Endothelial cell of umbilical vein (primary cell): ENCODE measurements around the gene INTS6.

ENCODE experiments used
- EZH2 ChIP-seq: IDR thresholded peaks from 2 replicates; pipeline ENCODE4 v1.6.1; 2012; ENCODE audit warnings: borderline replicate concordance, low read depth, mild to moderate bottlenecking, moderate library complexity, low read length, inconsistent platforms; ENCODE audit not compliant: severe bottlenecking
- FOS ChIP-seq: IDR thresholded peaks from 2 replicates; pipeline ENCODE4 v1.6.1; 2011; ENCODE audit warnings: mild to moderate bottlenecking, low read length, moderate library complexity, borderline replicate concordance; ENCODE audit not compliant: insufficient read depth
- GATA2 ChIP-seq: IDR thresholded peaks from 2 replicates; pipeline ENCODE4 v1.7.0; 2011; ENCODE audit warnings: low read depth, mild to moderate bottlenecking, moderate library complexity, mixed read lengths, low read length; ENCODE audit not compliant: insufficient read length, insufficient read depth
- JUN ChIP-seq: IDR thresholded peaks from 2 replicates; pipeline ENCODE4 v1.6.1; 2011; ENCODE audit warnings: borderline replicate concordance, low read depth; ENCODE audit not compliant: insufficient read length, insufficient read depth
- MYC ChIP-seq: IDR thresholded peaks from one replicate; pipeline ENCODE4 v1.6.1; 2011; ENCODE audit warnings: mild to moderate bottlenecking, low read depth, low read length
- POLR2A ChIP-seq: IDR thresholded peaks from 2 replicates; pipeline ENCODE4 v1.6.1; 2012; ENCODE audit warnings: low read depth, mild to moderate bottlenecking, control low read depth, low read length
- POLR2AphosphoS5 ChIP-seq: IDR thresholded peaks from 2 replicates; pipeline ENCODE4 v1.6.1; 2012; ENCODE audit warnings: low read depth, mild to moderate bottlenecking, control low read depth, low read length, moderate library complexity; ENCODE audit not compliant: insufficient read depth
- TF ChIP-seq, protein P1 (sequence below), 2 donors: IDR thresholded peaks; 1 replicate in 1 of 2; 2 replicates in 1 of 2; pipeline ENCODE4 v1.5.1; 2011; ENCODE audit warnings: low read length in 2 of 2, mild to moderate bottlenecking in 2 of 2, moderate library complexity in 2 of 2, control low read depth in 1 of 2, inconsistent platforms in 1 of 2, low read depth in 1 of 2; ENCODE audit not compliant: insufficient read depth in 1 of 2; ENCODE audit errors: extremely low read depth in 1 of 2
- TF ChIP-seq, protein P2 (sequence below): IDR thresholded peaks from 2 replicates; pipeline ENCODE4 v1.6.1; 2011; ENCODE audit not compliant: insufficient read depth, insufficient read length

GRCh38 chr13:51328488-51328887 is 124.3 kb downstream of the INTS6 start:
- TF ChIP-seq, protein P1, sequence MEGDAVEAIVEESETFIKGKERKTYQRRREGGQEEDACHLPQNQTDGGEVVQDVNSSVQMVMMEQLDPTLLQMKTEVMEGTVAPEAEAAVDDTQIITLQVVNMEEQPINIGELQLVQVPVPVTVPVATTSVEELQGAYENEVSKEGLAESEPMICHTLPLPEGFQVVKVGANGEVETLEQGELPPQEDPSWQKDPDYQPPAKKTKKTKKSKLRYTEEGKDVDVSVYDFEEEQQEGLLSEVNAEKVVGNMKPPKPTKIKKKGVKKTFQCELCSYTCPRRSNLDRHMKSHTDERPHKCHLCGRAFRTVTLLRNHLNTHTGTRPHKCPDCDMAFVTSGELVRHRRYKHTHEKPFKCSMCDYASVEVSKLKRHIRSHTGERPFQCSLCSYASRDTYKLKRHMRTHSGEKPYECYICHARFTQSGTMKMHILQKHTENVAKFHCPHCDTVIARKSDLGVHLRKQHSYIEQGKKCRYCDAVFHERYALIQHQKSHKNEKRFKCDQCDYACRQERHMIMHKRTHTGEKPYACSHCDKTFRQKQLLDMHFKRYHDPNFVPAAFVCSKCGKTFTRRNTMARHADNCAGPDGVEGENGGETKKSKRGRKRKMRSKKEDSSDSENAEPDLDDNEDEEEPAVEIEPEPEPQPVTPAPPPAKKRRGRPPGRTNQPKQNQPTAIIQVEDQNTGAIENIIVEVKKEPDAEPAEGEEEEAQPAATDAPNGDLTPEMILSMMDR (IDR thresholded peaks at IDR 0.05; ENCODE audit: extremely low read depth in 1 of 2, insufficient read depth in 1 of 2, low read depth in 1 of 2, low read length in 2 of 2): no peak
- TF ChIP-seq POLR2A: no peak
- TF ChIP-seq EZH2: no peak
- TF ChIP-seq, protein P2, sequence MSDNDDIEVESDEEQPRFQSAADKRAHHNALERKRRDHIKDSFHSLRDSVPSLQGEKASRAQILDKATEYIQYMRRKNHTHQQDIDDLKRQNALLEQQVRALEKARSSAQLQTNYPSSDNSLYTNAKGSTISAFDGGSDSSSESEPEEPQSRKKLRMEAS: no peak
- TF ChIP-seq GATA2: no peak
- no peak for TF ChIP-seq POLR2AphosphoS5
- no peak for TF ChIP-seq MYC
- TF ChIP-seq FOS: no peak
- TF ChIP-seq JUN: no peak
